Thoracic aorta (tissue), 2 donors: ENCODE data around the gene SELENOP. TPM values are rescaled to one million over a fixed set of nuclear protein-coding genes. Genes with fewer than 3 reads are reported as not detected.
A peak's percentile ranks its signal among the peaks of the same experiment; 100 is the strongest.

Source experiments
- ATAC-seq: fragments of 150-250 bp; one replicate; pipeline ENCODE4 v1.8.0; 2017; ENCODE audit warnings: low read depth; ENCODE audit not compliant: insufficient number of reproducible peaks, low FRiP score
- DNase-seq: peaks from one replicate; pipeline ENCODE4 v3.0.0-alpha.2; 2020; ENCODE audit warnings: low spot score
- H3K27ac ChIP-seq, 2 donors: fragments of 200-600 bp; sonication (generic); 1 replicate in 1 of 2; 2 replicates in 1 of 2; pipeline ENCODE4 v1.5.1; 2016; ENCODE audit warnings: mild to moderate bottlenecking in 2 of 2, moderate library complexity in 2 of 2
- H3K27me3 ChIP-seq: fragments of 200-600 bp; sonication (generic); replicated peaks from 2 replicates; pipeline ENCODE4 v1.6.0; 2016; ENCODE audit warnings: mild to moderate bottlenecking; ENCODE audit not compliant: insufficient read depth
- H3K36me3 ChIP-seq: fragments of 200-600 bp; sonication (generic); one replicate; pipeline ENCODE4 v1.5.1; 2016
- H3K4me1 ChIP-seq, 2 donors: fragments of 200-600 bp; sonication (generic); 1 replicate in 1 of 2; 2 replicates in 1 of 2; pipeline versions ENCODE4 v1.5.1 to v1.6.0; 2016; ENCODE audit warnings: low read depth in 2 of 2, mild to moderate bottlenecking in 1 of 2; ENCODE audit not compliant: control insufficient read depth in 1 of 2
- H3K4me3 ChIP-seq: fragments of 200-600 bp; sonication (generic); 2 replicates; pipeline ENCODE4 v1.5.1; 2016; ENCODE audit warnings: mild to moderate bottlenecking
- H3K9me3 ChIP-seq: fragments of 200-600 bp; sonication (generic); 2 replicates; pipeline ENCODE4 v1.5.1; 2016
- CTCF ChIP-seq: fragments of 200-600 bp; sonication (generic); IDR thresholded peaks from one replicate; pipeline ENCODE4 v1.5.1; 2019; ENCODE audit warnings: antibody characterized with exemption
- total RNA-seq, 2 donors: library from RNA; depleted of rRNA; stranded (reverse); fragments of >200 nt; gene quantifications; one replicate each; pipeline versions ENCODE4 v1.1.0 to v1.2.3, GENCODE V29; 2016

SELENOP gene
- total RNA-seq, 2 donors from 2014 or later: 302 to 392 TPM

DNA sequence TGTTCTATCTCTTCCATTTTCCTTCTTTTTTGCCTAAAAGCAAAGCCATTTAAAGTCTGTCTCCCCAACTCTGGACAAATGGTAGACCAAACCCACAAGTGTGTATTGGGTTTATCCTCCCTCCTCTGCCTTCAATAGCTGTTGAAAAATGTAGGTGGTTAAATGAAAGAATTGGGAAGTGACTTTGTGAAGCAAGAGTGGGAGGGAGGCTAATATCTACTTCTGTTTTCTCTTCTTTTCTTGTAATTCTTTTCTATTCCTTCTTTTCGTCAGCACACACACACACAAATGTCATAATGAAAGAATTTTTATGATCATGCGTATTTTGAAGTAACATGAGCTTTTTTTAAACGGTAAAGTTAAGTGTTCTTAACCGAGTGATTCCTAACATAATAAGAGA is 51.3 kb downstream of the SELENOP start:
- no peaks in the 10 kb centered on the region for H3K36me3 ChIP-seq
- DNase-seq: no peak
- no peaks in the 10 kb centered on the region for H3K9me3 ChIP-seq
- ATAC-seq: no peak
- H3K4me3 ChIP-seq: no peak overlapping the region
- TF ChIP-seq CTCF: no peak
- H3K27me3 ChIP-seq: no peaks in the 10 kb centered on the region
- H3K27ac ChIP-seq: no peak overlapping the region
- no peaks in the 10 kb centered on the region for H3K4me1 ChIP-seq

DNA sequence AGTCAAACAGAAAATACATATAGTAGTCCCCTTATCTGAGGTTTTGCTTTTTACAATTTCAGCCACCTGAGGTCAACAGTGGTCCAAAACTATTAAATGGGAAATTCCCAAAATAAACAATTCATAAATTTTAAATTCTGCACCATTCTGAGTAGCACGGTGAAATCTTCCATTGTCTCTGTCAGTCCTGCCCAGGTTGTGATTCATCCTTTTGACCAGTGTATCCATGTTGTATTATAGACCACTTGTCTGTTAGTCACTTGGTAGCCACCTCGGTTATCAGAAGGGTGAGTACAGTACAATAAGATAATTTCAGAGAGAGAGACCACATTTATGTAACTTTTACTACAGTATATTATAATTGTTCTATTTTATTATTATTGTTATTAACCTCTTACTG is 52.2 kb downstream of the SELENOP start:
- Histone ChIP-seq H3K4me3 (no peak overlapping the region), H3K27me3 (no peaks in the 10 kb centered on the region), H3K27ac (no peak overlapping the region), H3K4me1 (no peaks in the 10 kb centered on the region), H3K9me3 (no peaks in the 10 kb centered on the region), H3K36me3 (no peaks in the 10 kb centered on the region)
- no peak for TF ChIP-seq CTCF
- no peak for DNase-seq
- ATAC-seq: no peak

- no peaks in the 10 kb centered on the region for H3K27me3 ChIP-seq
- H3K4me3 ChIP-seq: peak within 1 kb of the TSS; percentile 74
- H3K9me3 ChIP-seq: no peaks in the 10 kb centered on the region
- DNase-seq (no peak), ATAC-seq (no peak)
- H3K4me1 ChIP-seq: no peaks in the 10 kb centered on the region
- H3K36me3 ChIP-seq: no peaks in the 10 kb centered on the region
- H3K27ac ChIP-seq: no peak within 1 kb of the TSS
- no peak for TF ChIP-seq CTCF
Observed at GRCh38 chr5:42756606-42757601, 54.8 kb downstream of the SELENOP start, which contains the start of gene CCDC152. CCDC152 (plus strand) TSS chr5:42756818; CDS start chr5:42759122, 2,304 bp downstream.

DNA sequence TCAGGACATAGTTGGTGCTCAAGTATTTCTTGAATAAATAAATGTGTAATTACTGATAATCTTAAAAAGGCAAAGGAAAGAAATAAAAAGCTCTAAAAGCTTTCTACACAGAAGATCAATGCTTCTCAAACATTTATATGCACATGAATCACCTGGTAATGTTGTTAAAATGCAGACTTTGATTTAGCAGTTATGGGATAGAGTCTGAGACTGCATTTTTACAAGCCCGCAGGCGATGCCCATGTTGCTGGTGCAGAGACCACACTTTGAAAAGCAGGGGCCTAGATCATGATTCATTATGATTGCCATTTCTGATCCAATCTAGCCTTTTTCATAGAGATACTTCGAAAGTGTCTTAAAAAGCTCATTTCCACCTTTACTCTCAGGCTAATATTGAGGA is 58.6 kb downstream of the SELENOP start:
- DNase-seq: no peak
- ATAC-seq: no peak
- no peak overlapping the region for H3K27ac ChIP-seq
- no peaks in the 10 kb centered on the region for H3K27me3 ChIP-seq
- no peak for TF ChIP-seq CTCF
- H3K4me1 ChIP-seq: no peaks in the 10 kb centered on the region
- no peaks in the 10 kb centered on the region for H3K36me3 ChIP-seq
- no peaks in the 10 kb centered on the region for H3K9me3 ChIP-seq
- H3K4me3 ChIP-seq: no peak overlapping the region

- H3K4me3 ChIP-seq: no peak overlapping the region
- no peaks in the 10 kb centered on the region for H3K9me3 ChIP-seq
- H3K27ac ChIP-seq: no peak overlapping the region
- H3K4me1 ChIP-seq: peaks cover 0 to 12% of the 10 kb centered on the region in 2 donors
- H3K27me3 ChIP-seq: no peaks in the 10 kb centered on the region
- H3K36me3 ChIP-seq: no peaks in the 10 kb centered on the region
- TF ChIP-seq CTCF: no peak
- ATAC-seq: no peak
- no peak for DNase-seq
Observed at GRCh38 chr5:42751044-42751443, 60.6 kb downstream of the SELENOP start.
